22Rv1 (cell line): ENCODE results near the gene COL1A1.

Experiments
- H3K27ac ChIP-seq: fragments of 450-650 bp; 2 replicates; pipeline ENCODE4 v1.5.1; 2017
- CTCF ChIP-seq: fragments of 450-650 bp; IDR thresholded peaks from 2 replicates; pipeline ENCODE4 v1.5.1; 2017; ENCODE audit warnings: mild to moderate bottlenecking
- ZFX ChIP-seq: fragments of 450-650 bp; IDR thresholded peaks from 2 replicates; pipeline ENCODE4 v1.6.1; 2017; ENCODE audit warnings: antibody characterized with exemption, borderline replicate concordance

COL1A1 gene

GRCh38 chr17:50134206-50135110 lies 67.0 kb downstream of the COL1A1 start:
- TF ChIP-seq ZFX: no peak
- no peak overlapping the region for H3K27ac ChIP-seq

- TF ChIP-seq CTCF (no peak), ZFX (no peak)
- H3K27ac ChIP-seq: no peak overlapping the region; the same call in 1 of the 2 replicates
Observed at GRCh38 chr17:50133769-50134099, 67.7 kb downstream of the COL1A1 start.
